SK-N-SH (cell line): ENCODE measurements around the gene FAM9B. TPM values are rescaled to one million over a fixed set of nuclear protein-coding genes. Genes with fewer than 3 reads are reported as not detected.

Experiments used
- CTCF ChIA-PET: fragments of 300-600, 350-600 bp; formaldehyde crosslinking; extraction: SDS; loops from one replicate; lab custom pipeline; 2021; lab: Yijun Ruan, JAX
- POLR2A ChIA-PET: fragments of 350-600 bp; sonication (Branson Sonifier 250); formaldehyde crosslinking; extraction: SDS; loops from one replicate; lab custom pipeline; 2020; ENCODE audit warnings: antibody characterized with exemption, inconsistent platforms; lab: Yijun Ruan, JAX
- DNase-seq: peaks from one replicate; pipeline ENCODE4 v3.0.0; 2012
- H2AFZ ChIP-seq: fragments of 200-600 bp; sonication (generic); 2 replicates; pipeline ENCODE4 v1.8.1; 2016; ENCODE audit warnings: antibody characterized with exemption, mild to moderate bottlenecking, low read depth
- H3F3A ChIP-seq: fragments of 200-600 bp; sonication (generic); replicated peaks from 2 replicates; pipeline ENCODE3; 2016; ENCODE audit warnings: antibody characterized with exemption, mild to moderate bottlenecking; ENCODE audit not compliant: insufficient read depth
- H3K27ac ChIP-seq, 2 experiments: fragments of 200-500 bp in 1 of 2; fragments of 200-600 bp in 1 of 2; sonication (Bioruptor generic) in 1 of 2; sonication (generic), shearing (Covaris generic) in 1 of 2; 2 replicates each; pipeline versions ENCODE4 v1.5.1 to v1.6.1; 2014 to 2016; ENCODE audit warnings: low read depth in 2 of 2, inconsistent platforms in 1 of 2, low read length in 1 of 2, mild to moderate bottlenecking in 1 of 2, mixed read lengths in 1 of 2
- H3K27me3 ChIP-seq: fragments of 200-600 bp; sonication (generic), shearing (Covaris generic); 2 replicates; pipeline ENCODE4 v1.6.1; 2016; ENCODE audit warnings: mixed run types; ENCODE audit not compliant: insufficient read depth
- H3K36me3 ChIP-seq, 2 experiments: fragments of 200-500 bp in 1 of 2; fragments of 200-600 bp in 1 of 2; sonication (Bioruptor generic) in 1 of 2; sonication (generic) in 1 of 2; replicated peaks in 1 of 2; 2 replicates each; pipeline versions ENCODE3 to v1.5.1; 2014 to 2016; ENCODE audit warnings: low read length in 1 of 2, mild to moderate bottlenecking in 1 of 2; ENCODE audit not compliant: insufficient read depth in 2 of 2, control insufficient read depth in 1 of 2
- H3K4me1 ChIP-seq, 2 experiments: fragments of 200-500 bp in 1 of 2; fragments of 200-600 bp in 1 of 2; sonication (Bioruptor generic) in 1 of 2; sonication (generic), shearing (Covaris generic) in 1 of 2; 2 replicates each; pipeline versions ENCODE4 v1.5.1 to v1.6.1; 2014 to 2016; ENCODE audit warnings: low read depth in 1 of 2, low read length in 1 of 2, mixed run types in 1 of 2; ENCODE audit not compliant: insufficient read depth in 2 of 2, control insufficient read depth in 1 of 2
- H3K4me2 ChIP-seq: fragments of 200-600 bp; sonication (generic), shearing (Covaris generic); 2 replicates; pipeline ENCODE4 v1.6.1; 2017; ENCODE audit warnings: mixed run types
- H3K4me3 ChIP-seq, 2 experiments: fragments of 200-500 bp in 1 of 2; fragments of 200-600 bp in 1 of 2; sonication (Bioruptor generic) in 1 of 2; sonication (generic), shearing (Covaris generic) in 1 of 2; 2 replicates each; pipeline versions ENCODE4 v1.5.1 to v1.8.1; 2014 to 2016; ENCODE audit warnings: low read depth in 2 of 2, inconsistent platforms in 1 of 2, low read length in 1 of 2, mild to moderate bottlenecking in 1 of 2, mixed read lengths in 1 of 2, moderate library complexity in 1 of 2
- H3K79me2 ChIP-seq: fragments of 200-600 bp; sonication (generic); 2 replicates; pipeline ENCODE4 v1.8.1; 2017; ENCODE audit warnings: mild to moderate bottlenecking; ENCODE audit not compliant: insufficient read depth
- H3K9ac ChIP-seq: fragments of 200-600 bp; sonication (generic); 2 replicates; pipeline ENCODE4 v1.6.1; 2017; ENCODE audit warnings: mixed run types
- H3K9me2 ChIP-seq: fragments of 200-600 bp; sonication (generic); 2 replicates; pipeline ENCODE4 v1.6.1; 2017; ENCODE audit warnings: mixed run types
- H3K9me3 ChIP-seq: fragments of 200-600 bp; sonication (generic); 2 replicates; pipeline ENCODE4 v1.6.1; 2017; ENCODE audit warnings: mixed run types, mild to moderate bottlenecking, moderate library complexity
- H4K20me1 ChIP-seq: fragments of 200-600 bp; sonication (generic); 2 replicates; pipeline ENCODE4 v1.6.1; 2017; ENCODE audit warnings: mild to moderate bottlenecking, mixed run types; ENCODE audit not compliant: insufficient read depth
- EP300 ChIP-seq, 2 experiments: IDR thresholded peaks; 2 replicates each; pipeline versions ENCODE4 v1.4.0 to v1.6.1; 2012; ENCODE audit warnings: borderline replicate concordance in 1 of 2, low read depth in 1 of 2, low read length in 1 of 2
- EZH2phosphoT487 ChIP-seq: fragments of 200-600 bp; sonication (generic); IDR thresholded peaks from 2 replicates; pipeline ENCODE4 v1.6.1; 2017; ENCODE audit warnings: low read depth, mixed run types, mild to moderate bottlenecking, antibody characterized with exemption, moderate library complexity, borderline replicate concordance
- FOSL2 ChIP-seq: IDR thresholded peaks from 2 replicates; pipeline ENCODE4 v1.4.0; 2012; ENCODE audit warnings: low read depth, mild to moderate bottlenecking, moderate library complexity, borderline replicate concordance
- FOXJ3 ChIP-seq: sonication (generic); formaldehyde crosslinking; IDR thresholded peaks from 2 replicates; pipeline ENCODE4 v1.5.1; 2020; ENCODE audit warnings: mild to moderate bottlenecking, missing genetic modification reagents
- FOXM1 ChIP-seq: IDR thresholded peaks from 2 replicates; pipeline ENCODE4 v1.4.0; 2012; ENCODE audit warnings: low read depth, mild to moderate bottlenecking
- GABPA ChIP-seq: IDR thresholded peaks from 2 replicates; pipeline ENCODE4 v1.4.0; 2012; ENCODE audit warnings: low read depth, mild to moderate bottlenecking
- GATA2 ChIP-seq: sonication (generic); formaldehyde crosslinking; IDR thresholded peaks from 2 replicates; pipeline ENCODE4 v1.5.0; 2020; ENCODE audit warnings: mild to moderate bottlenecking, missing genetic modification reagents
- MEF2A ChIP-seq: IDR thresholded peaks from 2 replicates; pipeline ENCODE4 v1.4.0; 2012; ENCODE audit warnings: low read depth, borderline replicate concordance
- MXI1 ChIP-seq: IDR thresholded peaks from 2 replicates; pipeline ENCODE4 v1.6.1; 2012; ENCODE audit warnings: mild to moderate bottlenecking, low read depth, low read length, improper control_type of control experiment
- NFIC ChIP-seq: IDR thresholded peaks from 2 replicates; pipeline ENCODE4 v1.4.0; 2012; ENCODE audit warnings: borderline replicate concordance
- NRF1 ChIP-seq: IDR thresholded peaks from 2 replicates; pipeline ENCODE4 v1.6.1; 2012; ENCODE audit warnings: low read depth, mild to moderate bottlenecking, low read length
- POLR2AphosphoS5 ChIP-seq: IDR thresholded peaks from 2 replicates; pipeline ENCODE4 v1.6.1; 2012; ENCODE audit warnings: low read depth, low read length
- RAD21 ChIP-seq: IDR thresholded peaks from 2 replicates; pipeline ENCODE4 v1.6.1; 2012; ENCODE audit warnings: mild to moderate bottlenecking, low read length
- RFX5 ChIP-seq: IDR thresholded peaks from 2 replicates; pipeline ENCODE4 v1.6.1; 2012; ENCODE audit warnings: mild to moderate bottlenecking, improper control_type of control experiment, low read length
- RXRA ChIP-seq: IDR thresholded peaks from 2 replicates; pipeline ENCODE4 v1.4.0; 2012; ENCODE audit warnings: low read depth, mild to moderate bottlenecking, borderline replicate concordance
- SIN3A ChIP-seq: IDR thresholded peaks from 2 replicates; pipeline ENCODE4 v1.6.1; 2012; ENCODE audit warnings: low read depth, mild to moderate bottlenecking, low read length, moderate library complexity, borderline replicate concordance
- SMC3 ChIP-seq: IDR thresholded peaks from 2 replicates; pipeline ENCODE4 v1.6.1; 2012; ENCODE audit warnings: low read depth, low read length, improper control_type of control experiment
- TAF1 ChIP-seq: IDR thresholded peaks from 2 replicates; pipeline ENCODE4 v1.6.1; 2012; ENCODE audit warnings: low read depth, mild to moderate bottlenecking, low read length, moderate library complexity, borderline replicate concordance
- TCF12 ChIP-seq: IDR thresholded peaks from 2 replicates; pipeline ENCODE4 v1.4.0; 2012
- TEAD4 ChIP-seq: IDR thresholded peaks from 2 replicates; pipeline ENCODE4 v1.4.0; 2012; ENCODE audit warnings: mild to moderate bottlenecking, borderline replicate concordance; ENCODE audit not compliant: insufficient read depth
- USF1 ChIP-seq: IDR thresholded peaks from 2 replicates; pipeline ENCODE4 v1.4.0; 2012; ENCODE audit warnings: low read depth, borderline replicate concordance
- YY1 ChIP-seq: IDR thresholded peaks from 2 replicates; pipeline ENCODE4 v1.4.0; 2012; ENCODE audit warnings: low read depth, mild to moderate bottlenecking
- WGBS: methylation state at CpG from one replicate; pipeline ENCODE4 v1.1.6; 2017; ENCODE audit warnings: low lambda C conversion rate; 5-methylcytosine and 5-hydroxymethylcytosine counted together
- polyA plus RNA-seq, 3 experiments: library from polyadenylated mRNA; depleted of rRNA; stranded (reverse); fragments of >200 nt; gene quantifications; 2 replicates each; pipeline ENCODE4 v1.2.3, GENCODE V29; 2012
- TF ChIP-seq, protein P1 (sequence below): fragments of 150-350 bp; IDR thresholded peaks from 2 replicates; pipeline ENCODE4 v1.6.1; 2017; ENCODE audit warnings: antibody characterized with exemption, low read length, low read depth, borderline replicate concordance
- TF ChIP-seq, protein P2 (sequence below): fragments of 200-600 bp; sonication (generic); IDR thresholded peaks from 2 replicates; pipeline ENCODE4 v1.6.1; 2017; ENCODE audit warnings: antibody characterized with exemption, mild to moderate bottlenecking, moderate library complexity

Gene FAM9B
- polyA plus RNA-seq, 1 of the 3 experiments (the other 2 are of a cell fraction) = 0.03 TPM

DNA sequence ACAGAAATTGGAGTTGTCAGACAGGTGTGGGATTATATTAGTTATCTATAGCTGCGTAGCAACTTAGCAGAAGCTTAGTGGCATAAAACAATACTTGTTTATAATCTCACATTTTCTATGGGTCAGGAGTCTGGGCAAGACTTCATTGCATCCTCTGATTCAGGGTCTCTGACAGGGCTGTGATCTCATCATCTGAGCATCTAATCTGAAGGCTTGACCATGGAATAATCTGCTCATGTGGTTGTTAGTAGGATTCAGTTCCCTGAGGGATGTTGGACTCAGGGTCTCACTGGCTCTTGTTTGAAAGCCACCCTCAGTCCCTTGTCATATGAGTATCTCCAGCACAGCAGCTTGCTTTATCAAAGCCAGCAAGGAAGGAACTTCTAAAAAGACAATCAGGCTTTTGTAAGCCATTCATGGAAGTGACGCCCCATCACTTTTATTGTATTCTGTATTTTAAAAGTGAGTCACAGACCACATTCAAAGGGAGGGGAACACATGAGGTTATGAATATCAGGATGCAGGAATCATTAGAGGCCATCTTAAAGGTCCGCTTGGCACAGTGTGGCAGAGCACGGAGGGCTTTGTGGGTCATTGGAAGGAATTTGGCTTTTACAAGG, 37.2 kb upstream of the FAM9B start:
- Histone ChIP-seq H3K27me3 (no peaks in the 10 kb centered on the region), H3K9ac (no peak overlapping the region), H3F3A (no peaks in the 10 kb centered on the region), H3K4me1 (no peaks in the 10 kb centered on the region), H3K27ac (no peak overlapping the region), H3K36me3 (no peaks in the 10 kb centered on the region), H3K79me2 (no peaks in the 10 kb centered on the region), H3K9me3 (no peaks in the 10 kb centered on the region), H4K20me1 (no peaks in the 10 kb centered on the region), H2AFZ (no peak overlapping the region), H3K4me2 (no peak overlapping the region), H3K4me3 (no peak overlapping the region), H3K9me2 (no peaks in the 10 kb centered on the region)
- ChIA-PET CTCF (no interaction called here), POLR2A (no interaction called here)
- whole genome bisulfite sequencing = 34% methylated on average over 4 of the region's 4 CpGs
- TF ChIP-seq RFX5 = no peak
- TF ChIP-seq MXI1 = no peak
- TF ChIP-seq SIN3A = no peak
- TF ChIP-seq TCF12 = no peak
- no peak for TF ChIP-seq GATA2 (CRISPR knock-in tag)
- no peak for TF ChIP-seq GABPA
- TF ChIP-seq FOXM1 = no peak
- TF ChIP-seq TAF1 = no peak
- TF ChIP-seq, protein P1, sequence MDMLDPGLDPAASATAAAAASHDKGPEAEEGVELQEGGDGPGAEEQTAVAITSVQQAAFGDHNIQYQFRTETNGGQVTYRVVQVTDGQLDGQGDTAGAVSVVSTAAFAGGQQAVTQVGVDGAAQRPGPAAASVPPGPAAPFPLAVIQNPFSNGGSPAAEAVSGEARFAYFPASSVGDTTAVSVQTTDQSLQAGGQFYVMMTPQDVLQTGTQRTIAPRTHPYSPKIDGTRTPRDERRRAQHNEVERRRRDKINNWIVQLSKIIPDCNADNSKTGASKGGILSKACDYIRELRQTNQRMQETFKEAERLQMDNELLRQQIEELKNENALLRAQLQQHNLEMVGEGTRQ = no peak
- TF ChIP-seq USF1 = no peak
- no peak for TF ChIP-seq FOXJ3
- TF ChIP-seq YY1 = no peak
- TF ChIP-seq TEAD4 = no peak
- TF ChIP-seq EZH2phosphoT487 = no peak
- TF ChIP-seq RXRA = no peak
- no peak for TF ChIP-seq SMC3
- no peak for TF ChIP-seq POLR2AphosphoS5
- no peak for TF ChIP-seq EP300 (IDR thresholded peaks at IDR 0.05; ENCODE audit: borderline replicate concordance in 1 of 2, low read depth in 1 of 2, low read length in 1 of 2)
- no peak for DNase-seq

DNA sequence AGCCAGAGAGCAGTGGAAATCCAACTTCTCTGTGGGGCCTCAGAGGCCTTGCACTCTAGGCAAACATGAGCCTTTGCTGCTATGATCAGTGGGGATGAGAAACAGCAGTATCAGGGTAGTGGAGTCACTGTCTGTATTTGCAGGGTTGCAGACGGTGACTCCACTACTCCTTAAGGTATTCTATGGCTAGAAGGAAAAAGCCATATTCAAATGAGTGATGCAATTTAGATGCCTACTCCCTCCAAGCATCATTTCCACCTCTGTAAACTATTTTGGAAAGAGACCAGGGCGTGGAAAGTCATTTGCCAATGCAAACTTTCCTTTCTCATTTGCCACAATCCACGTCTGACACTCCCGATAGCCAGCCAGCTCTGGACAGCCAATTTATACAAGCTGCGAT, 35.6 kb upstream of the FAM9B start:
- Histone ChIP-seq H3K9me2 (no peaks in the 10 kb centered on the region), H3K27me3 (no peaks in the 10 kb centered on the region), H2AFZ (no peak overlapping the region), H3K27ac (no peak overlapping the region), H3K9ac (no peak overlapping the region), H4K20me1 (no peaks in the 10 kb centered on the region), H3F3A (no peaks in the 10 kb centered on the region)
- CTCF ChIA-PET = no interaction called here
- 27% methylated on average over 5 of the region's 5 CpGs for WGBS
- no peak for TF ChIP-seq TEAD4
- no peak for TF ChIP-seq GATA2 (CRISPR knock-in tag)
- TF ChIP-seq MXI1 = no peak
- no peak for TF ChIP-seq TAF1
- no peak for TF ChIP-seq NFIC
- TF ChIP-seq NRF1 = no peak
- TF ChIP-seq FOSL2 = no peak
- no peak for TF ChIP-seq RAD21
- no peak for TF ChIP-seq RFX5
- TF ChIP-seq EZH2phosphoT487 = no peak
- TF ChIP-seq, protein P2, sequence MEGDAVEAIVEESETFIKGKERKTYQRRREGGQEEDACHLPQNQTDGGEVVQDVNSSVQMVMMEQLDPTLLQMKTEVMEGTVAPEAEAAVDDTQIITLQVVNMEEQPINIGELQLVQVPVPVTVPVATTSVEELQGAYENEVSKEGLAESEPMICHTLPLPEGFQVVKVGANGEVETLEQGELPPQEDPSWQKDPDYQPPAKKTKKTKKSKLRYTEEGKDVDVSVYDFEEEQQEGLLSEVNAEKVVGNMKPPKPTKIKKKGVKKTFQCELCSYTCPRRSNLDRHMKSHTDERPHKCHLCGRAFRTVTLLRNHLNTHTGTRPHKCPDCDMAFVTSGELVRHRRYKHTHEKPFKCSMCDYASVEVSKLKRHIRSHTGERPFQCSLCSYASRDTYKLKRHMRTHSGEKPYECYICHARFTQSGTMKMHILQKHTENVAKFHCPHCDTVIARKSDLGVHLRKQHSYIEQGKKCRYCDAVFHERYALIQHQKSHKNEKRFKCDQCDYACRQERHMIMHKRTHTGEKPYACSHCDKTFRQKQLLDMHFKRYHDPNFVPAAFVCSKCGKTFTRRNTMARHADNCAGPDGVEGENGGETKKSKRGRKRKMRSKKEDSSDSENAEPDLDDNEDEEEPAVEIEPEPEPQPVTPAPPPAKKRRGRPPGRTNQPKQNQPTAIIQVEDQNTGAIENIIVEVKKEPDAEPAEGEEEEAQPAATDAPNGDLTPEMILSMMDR = no peak
- TF ChIP-seq MEF2A = no peak
- TF ChIP-seq, all 33 proteins: peak for 0
- POLR2A ChIA-PET = no interaction called here
- H3K4me2 ChIP-seq = no peak overlapping the region
- H3K4me1 ChIP-seq = no peaks in the 10 kb centered on the region
- H3K79me2 ChIP-seq = no peaks in the 10 kb centered on the region
- H3K9me3 ChIP-seq = no peaks in the 10 kb centered on the region
- no peaks in the 10 kb centered on the region for H3K36me3 ChIP-seq
- DNase-seq = no peak
- no peak overlapping the region for H3K4me3 ChIP-seq
